Hepatocyte (in vitro differentiated cells): ENCODE measurements around the gene HYAL3.

Source experiments
- CTCF ChIP-seq: fragments of 200-600 bp; sonication (generic); IDR thresholded peaks from 2 replicates; pipeline ENCODE4 v1.5.1; 2016; ENCODE audit warnings: antibody characterized with exemption, mild to moderate bottlenecking; ENCODE audit not compliant: poor library complexity
- EZH2 ChIP-seq: fragments of 200-600 bp; sonication (generic); IDR thresholded peaks from 2 replicates; pipeline ENCODE4 v1.6.1; 2016; ENCODE audit warnings: antibody characterized with exemption, mild to moderate bottlenecking, borderline replicate concordance
- EZH2phosphoT487 ChIP-seq: fragments of 200-600 bp; sonication (generic); IDR thresholded peaks from one replicate; pipeline ENCODE4 v1.6.1; 2018; ENCODE audit warnings: antibody characterized with exemption, mild to moderate bottlenecking, low read depth, moderate library complexity; ENCODE audit not compliant: unreplicated experiment, severe bottlenecking

GRCh38 chr3:50274371-50275104, 24.7 kb downstream of the HYAL3 start:
- TF ChIP-seq CTCF (peak; percentile 76), EZH2phosphoT487 (no peak), EZH2 (no peak)
